WTC11 (cell line): ENCODE data around the gene TAMALIN.

Experiments
- CREB1 ChIP-seq: sonication (generic); formaldehyde crosslinking; IDR thresholded peaks from 2 replicates; pipeline ENCODE4 v1.8.0; 2023; ENCODE audit warnings: mild to moderate bottlenecking, missing genetic modification reagents
- NFYB ChIP-seq: sonication (generic); formaldehyde crosslinking; conservative IDR thresholded peaks from 2 replicates; pipeline ENCODE4 v1.8.0; 2022; ENCODE audit warnings: low read depth, missing genetic modification reagents
- TEAD4 ChIP-seq: sonication (generic); formaldehyde crosslinking; IDR thresholded peaks from 2 replicates; pipeline ENCODE4 v1.8.0; 2022; ENCODE audit warnings: mild to moderate bottlenecking, missing genetic modification reagents
- TF ChIP-seq, protein P1 (sequence below): fragments of 200-600 bp; IDR thresholded peaks from 2 replicates; pipeline ENCODE4 v1.8.0; 2022; ENCODE audit warnings: antibody characterized with exemption
- TF ChIP-seq, protein P2 (sequence below): sonication (generic); formaldehyde crosslinking; IDR thresholded peaks from 2 replicates; pipeline ENCODE4 v1.8.0; 2022; ENCODE audit warnings: mild to moderate bottlenecking, missing genetic modification reagents
- TF ChIP-seq, protein P3 (sequence below): sonication (generic); formaldehyde crosslinking; conservative IDR thresholded peaks from 2 replicates; pipeline ENCODE4 v1.8.1; 2022; ENCODE audit warnings: mild to moderate bottlenecking, missing genetic modification reagents

DNA sequence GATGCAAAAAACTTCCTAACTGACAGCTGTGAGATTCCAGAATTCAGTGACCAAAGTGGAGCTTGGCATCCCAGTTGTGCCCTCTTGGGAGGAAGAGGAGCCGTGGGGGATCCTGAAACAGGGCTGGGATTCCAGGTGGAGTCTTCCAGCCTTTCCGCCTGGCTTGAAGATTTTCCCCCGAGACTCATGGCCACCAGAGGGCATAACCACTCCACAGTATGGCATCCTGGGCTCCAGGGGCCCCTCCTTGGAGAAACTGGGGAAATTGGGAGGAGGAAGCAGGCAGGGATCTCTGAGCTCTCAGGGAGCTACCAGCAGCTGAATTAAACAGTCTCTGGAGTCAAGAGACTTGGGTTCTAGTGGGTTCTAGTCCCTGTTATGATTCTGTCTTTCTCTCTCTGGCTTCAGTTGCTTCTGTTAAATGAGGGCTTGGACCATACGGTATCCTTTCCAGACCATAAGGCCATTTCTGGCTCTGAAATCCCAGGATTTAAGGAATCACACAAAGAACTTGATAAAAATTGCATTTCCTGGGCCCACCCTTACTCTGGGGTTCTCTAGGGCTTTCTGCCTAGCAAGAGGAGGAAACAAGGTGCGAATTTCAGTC is 2.6 kb upstream of the TAMALIN start:
- TF ChIP-seq TEAD4 = no peak
- TF ChIP-seq, protein P1, sequence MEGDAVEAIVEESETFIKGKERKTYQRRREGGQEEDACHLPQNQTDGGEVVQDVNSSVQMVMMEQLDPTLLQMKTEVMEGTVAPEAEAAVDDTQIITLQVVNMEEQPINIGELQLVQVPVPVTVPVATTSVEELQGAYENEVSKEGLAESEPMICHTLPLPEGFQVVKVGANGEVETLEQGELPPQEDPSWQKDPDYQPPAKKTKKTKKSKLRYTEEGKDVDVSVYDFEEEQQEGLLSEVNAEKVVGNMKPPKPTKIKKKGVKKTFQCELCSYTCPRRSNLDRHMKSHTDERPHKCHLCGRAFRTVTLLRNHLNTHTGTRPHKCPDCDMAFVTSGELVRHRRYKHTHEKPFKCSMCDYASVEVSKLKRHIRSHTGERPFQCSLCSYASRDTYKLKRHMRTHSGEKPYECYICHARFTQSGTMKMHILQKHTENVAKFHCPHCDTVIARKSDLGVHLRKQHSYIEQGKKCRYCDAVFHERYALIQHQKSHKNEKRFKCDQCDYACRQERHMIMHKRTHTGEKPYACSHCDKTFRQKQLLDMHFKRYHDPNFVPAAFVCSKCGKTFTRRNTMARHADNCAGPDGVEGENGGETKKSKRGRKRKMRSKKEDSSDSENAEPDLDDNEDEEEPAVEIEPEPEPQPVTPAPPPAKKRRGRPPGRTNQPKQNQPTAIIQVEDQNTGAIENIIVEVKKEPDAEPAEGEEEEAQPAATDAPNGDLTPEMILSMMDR = peak; percentile 42
- no peak for TF ChIP-seq CREB1 (CRISPR knock-in tag)
- no peak for TF ChIP-seq NFYB (CRISPR knock-in tag)
- TF ChIP-seq, protein P2, sequence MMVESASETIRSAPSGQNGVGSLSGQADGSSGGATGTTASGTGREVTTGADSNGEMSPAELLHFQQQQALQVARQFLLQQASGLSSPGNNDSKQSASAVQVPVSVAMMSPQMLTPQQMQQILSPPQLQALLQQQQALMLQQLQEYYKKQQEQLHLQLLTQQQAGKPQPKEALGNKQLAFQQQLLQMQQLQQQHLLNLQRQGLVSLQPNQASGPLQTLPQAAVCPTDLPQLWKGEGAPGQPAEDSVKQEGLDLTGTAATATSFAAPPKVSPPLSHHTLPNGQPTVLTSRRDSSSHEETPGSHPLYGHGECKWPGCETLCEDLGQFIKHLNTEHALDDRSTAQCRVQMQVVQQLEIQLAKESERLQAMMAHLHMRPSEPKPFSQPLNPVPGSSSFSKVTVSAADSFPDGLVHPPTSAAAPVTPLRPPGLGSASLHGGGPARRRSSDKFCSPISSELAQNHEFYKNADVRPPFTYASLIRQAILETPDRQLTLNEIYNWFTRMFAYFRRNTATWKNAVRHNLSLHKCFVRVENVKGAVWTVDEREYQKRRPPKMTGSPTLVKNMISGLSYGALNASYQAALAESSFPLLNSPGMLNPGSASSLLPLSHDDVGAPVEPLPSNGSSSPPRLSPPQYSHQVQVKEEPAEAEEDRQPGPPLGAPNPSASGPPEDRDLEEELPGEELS (CRISPR knock-in tag) = no peak
- TF ChIP-seq, protein P3, sequence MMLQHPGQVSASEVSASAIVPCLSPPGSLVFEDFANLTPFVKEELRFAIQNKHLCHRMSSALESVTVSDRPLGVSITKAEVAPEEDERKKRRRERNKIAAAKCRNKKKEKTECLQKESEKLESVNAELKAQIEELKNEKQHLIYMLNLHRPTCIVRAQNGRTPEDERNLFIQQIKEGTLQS (CRISPR knock-in tag) = no peak
